HG03066 (cell line): ENCODE results near the gene ETNK2.

ENCODE experiments used
- ATAC-seq: cut with Tn5 transposase; IDR thresholded peaks from one replicate; pipeline ENCODE4 v1.9.1; 2021; ENCODE audit warnings: low read depth; ENCODE audit not compliant: unreplicated experiment

ETNK2 gene, protein sequence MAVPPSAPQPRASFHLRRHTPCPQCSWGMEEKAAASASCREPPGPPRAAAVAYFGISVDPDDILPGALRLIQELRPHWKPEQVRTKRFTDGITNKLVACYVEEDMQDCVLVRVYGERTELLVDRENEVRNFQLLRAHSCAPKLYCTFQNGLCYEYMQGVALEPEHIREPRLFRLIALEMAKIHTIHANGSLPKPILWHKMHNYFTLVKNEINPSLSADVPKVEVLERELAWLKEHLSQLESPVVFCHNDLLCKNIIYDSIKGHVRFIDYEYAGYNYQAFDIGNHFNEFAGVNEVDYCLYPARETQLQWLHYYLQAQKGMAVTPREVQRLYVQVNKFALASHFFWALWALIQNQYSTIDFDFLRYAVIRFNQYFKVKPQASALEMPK

DNA sequence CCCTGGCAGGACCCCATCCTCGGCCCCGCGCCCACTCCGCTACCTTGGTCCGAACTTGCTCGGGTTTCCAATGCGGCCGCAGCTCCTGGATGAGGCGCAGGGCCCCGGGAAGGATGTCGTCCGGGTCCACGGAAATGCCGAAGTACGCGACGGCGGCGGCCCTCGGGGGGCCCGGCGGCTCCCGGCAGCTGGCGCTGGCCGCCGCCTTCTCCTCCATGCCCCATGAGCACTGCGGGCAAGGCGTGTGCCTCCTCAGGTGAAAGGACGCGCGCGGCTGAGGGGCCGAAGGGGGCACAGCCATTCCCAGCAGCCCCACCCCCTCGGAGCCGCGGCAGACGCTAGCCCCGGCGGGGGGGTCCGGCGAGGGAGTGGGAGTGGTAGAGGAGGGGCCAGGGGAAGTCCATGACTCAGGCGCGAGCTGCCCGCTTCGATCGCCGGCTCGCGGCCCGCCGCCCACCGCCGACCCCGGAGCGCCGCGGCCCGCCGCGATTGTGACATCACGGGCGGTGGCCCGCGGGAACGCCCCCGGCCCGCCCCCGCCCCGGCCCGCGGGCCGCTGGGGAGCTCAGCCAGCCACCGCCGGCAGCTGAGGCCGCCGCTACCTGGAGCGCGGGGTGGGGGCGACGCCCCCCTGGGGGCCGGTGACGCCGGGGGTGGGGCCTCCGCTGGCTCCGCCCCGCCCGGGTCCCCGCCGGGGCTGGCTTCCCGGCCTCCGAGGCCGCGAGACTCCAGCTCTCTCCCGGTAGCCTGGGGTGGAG is at the start of gene ETNK2:
Gene ETNK2 (minus strand): TSS at position 493 of the 758 bp plus-strand sequence. CDS start 192 bp downstream, at position 301.
- no peak for ATAC-seq

DNA sequence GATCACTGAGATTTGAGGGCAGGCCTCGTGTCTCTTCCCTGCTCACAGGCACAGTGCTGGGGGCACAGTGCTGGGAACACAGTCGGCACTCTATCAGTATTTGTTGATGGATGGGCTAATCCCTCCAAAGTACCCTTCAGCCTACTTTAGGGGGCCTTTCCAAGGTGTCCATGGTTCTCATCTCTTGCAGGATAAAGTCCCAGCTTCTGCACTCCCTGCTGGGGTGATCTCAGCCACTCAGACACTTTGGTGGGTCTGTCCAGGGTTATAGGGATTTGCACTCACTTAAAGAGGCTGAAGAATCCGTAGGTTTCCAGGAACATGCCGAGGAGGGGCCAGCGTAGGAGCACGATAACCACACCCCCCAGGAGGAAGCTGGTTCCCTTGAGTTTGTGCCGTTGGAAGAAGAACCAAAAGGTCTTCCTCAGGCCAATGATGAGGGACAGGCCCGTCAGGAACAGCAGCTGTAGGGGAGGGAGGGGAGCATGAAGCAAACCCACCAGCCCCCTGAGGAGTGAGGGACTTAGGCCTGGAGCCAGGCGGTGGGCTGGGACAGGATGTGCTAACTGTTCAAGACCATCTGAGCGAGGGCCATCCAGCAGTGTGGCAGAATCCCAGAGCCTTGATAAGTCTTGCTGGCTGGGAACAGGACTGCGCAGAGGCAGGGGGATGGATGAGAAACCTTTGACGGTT is 49.6 kb upstream of the ETNK2 start:
- no peak for ATAC-seq

DNA sequence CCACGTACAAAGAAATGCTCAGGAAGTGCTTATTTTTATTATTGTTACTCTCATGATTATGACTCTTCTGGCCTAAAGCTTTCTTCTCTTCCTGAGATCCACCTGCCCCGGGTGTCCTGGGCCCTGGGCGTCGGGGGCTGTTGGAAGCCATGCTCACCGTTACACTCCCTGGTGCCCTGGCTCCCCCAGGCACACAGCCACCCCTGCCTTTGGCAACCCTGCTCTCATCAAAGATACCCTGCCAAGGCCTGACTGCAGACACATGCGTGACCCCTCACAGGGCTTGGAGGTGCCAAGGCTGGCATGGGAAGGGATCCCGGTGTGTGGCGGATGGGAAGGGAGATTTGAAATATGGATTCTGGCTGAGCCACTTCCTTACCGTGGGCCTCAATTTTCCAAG is 47.7 kb upstream of the ETNK2 start:
- ATAC-seq, result no peak

- ATAC-seq, result no peak
Measured at GRCh38 chr1:204198348-204199340, 46.8 kb upstream of the ETNK2 start.

DNA sequence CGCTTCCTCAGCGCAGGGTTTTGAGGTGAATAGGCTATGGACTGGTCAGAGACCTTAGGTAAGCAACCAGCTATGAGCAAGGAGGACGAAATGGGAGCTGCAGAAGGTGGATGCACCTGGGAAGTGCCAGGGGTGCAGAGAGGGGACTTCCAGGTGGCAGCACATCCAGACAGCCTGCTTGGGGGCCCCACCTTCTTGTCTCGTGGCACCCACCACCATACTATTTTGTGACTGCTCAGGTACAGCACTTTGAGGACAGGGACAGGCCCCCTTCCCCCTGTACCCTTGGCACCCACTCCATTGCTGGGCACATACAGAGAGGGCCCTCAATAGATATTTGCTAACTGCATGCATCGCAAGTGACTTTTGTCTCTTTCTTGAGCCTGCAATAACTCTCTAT is 45.2 kb upstream of the ETNK2 start:
- no peak for ATAC-seq

DNA sequence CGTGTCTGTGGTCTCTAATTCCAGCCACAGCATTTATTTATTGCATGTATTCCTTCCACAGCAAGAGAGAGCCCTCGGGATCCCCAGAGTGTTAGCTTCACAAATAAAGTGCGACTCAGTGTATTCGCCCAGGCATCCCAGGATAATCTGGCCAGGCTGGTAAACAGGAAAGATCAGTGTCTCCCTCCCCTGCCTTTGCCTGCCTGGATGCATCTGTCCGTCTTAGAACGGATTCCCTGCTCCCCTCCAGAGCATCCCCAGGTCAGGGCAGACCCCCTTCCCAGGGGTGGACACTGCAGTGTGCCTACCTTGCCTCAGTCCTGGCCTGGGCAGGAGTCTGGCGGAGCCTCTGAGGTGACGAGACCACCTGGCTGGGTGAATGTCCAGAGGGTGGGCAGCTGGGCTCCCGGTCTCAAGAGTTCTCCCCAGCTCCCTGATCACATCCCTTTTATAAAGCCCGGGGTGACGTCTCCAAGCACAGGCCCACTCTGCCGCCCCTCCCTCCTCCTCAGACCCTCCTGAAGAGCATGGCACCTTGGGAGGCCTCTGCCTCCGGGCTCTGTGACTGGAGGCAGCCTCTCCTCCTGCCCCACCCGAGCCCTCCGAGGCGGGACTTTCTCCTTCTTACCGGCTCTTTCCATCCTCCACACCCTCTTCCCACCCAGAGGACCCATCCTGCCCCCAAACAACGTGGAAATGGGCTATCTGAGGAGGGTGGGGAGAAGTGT is 44.4 kb upstream of the ETNK2 start, which contains the start of gene KISS1:
Gene KISS1 (minus strand): TSS at position 424 of the 728 bp plus-strand sequence. CDS start 3,615 bp downstream, outside the sequence.
- no peak for ATAC-seq

- no peak for ATAC-seq
Measured at GRCh38 chr1:204194771-204195170, 42.9 kb upstream of the ETNK2 start.

DNA sequence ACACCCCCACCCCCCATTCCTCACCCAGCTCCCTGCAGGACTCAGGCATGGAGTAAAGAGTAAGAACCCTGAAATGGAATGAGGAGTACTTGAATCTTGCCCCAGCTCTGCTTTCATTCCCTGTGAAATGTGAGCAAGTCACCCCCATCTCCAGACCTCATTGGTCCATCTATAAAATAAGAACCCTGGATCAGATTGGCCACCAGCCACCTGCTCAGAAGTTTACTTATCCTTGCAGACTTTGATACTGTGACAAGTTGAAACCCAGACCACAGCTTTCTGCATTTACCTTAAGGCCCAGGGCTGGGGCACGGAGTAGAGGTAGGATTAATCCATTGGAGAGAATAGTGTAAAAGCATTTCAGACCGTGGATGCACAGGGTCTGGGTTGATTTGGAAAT is 42.2 kb upstream of the ETNK2 start:
- ATAC-seq, result no peak

DNA sequence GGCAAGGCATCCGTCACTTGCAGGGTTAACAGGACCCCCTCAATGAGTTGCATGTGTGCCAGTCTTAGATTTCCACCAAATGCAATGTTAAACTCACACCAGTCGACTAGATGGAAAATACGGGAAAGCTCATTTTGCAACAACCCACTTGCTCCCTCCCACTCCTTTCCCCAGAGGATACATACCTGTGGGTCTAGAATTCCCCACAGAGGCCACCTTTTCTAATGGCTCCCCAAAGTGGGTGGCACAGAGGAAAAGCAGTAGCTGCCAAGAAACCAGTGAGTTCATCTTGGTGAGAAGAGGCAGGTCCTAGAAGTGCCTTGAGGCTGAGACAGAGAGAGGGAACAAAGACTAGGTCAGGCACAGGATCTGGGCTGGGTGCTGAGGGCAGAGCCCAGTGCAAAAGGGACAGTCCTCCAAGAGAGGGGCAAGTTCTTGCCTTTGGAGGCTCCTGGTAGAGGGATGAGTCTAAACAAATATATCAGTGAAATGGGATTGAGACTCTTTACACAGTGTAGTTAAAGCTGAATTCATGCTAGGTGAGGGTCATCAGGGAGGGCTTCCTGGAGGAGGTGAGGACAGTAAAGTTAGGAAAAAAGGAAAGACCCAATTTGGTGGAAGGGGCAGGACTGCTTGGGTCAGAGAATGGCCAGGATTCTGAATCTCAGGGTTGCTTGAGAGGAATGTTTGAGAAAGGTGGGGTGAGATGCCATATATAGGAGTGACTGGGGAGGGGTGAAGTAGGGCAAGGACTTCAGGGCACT is 40.9 kb upstream of the ETNK2 start:
- no peak for ATAC-seq

DNA sequence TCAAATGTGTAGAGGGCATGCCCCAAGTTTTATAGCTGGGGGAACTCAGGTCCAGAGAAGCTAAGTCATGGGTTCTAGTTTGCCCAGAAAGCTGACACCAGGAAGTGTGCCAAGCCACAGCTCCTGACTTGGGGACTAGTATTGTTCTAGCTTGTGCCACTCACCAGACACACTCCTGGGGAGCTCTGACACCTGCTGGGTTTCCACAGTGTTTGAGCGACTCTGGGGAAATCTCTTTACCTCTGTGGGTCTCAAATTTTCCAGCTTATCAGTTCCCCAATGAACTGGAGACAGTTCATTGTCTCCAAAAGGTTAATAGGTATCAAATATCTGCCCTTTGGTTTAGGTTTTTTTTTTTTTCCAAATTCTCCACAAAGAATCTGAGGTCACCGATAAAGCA is 40.2 kb upstream of the ETNK2 start:
- no peak for ATAC-seq

GRCh38 chr1:204191456-204191855 is 39.6 kb upstream of the ETNK2 start:
- no peak for ATAC-seq

DNA sequence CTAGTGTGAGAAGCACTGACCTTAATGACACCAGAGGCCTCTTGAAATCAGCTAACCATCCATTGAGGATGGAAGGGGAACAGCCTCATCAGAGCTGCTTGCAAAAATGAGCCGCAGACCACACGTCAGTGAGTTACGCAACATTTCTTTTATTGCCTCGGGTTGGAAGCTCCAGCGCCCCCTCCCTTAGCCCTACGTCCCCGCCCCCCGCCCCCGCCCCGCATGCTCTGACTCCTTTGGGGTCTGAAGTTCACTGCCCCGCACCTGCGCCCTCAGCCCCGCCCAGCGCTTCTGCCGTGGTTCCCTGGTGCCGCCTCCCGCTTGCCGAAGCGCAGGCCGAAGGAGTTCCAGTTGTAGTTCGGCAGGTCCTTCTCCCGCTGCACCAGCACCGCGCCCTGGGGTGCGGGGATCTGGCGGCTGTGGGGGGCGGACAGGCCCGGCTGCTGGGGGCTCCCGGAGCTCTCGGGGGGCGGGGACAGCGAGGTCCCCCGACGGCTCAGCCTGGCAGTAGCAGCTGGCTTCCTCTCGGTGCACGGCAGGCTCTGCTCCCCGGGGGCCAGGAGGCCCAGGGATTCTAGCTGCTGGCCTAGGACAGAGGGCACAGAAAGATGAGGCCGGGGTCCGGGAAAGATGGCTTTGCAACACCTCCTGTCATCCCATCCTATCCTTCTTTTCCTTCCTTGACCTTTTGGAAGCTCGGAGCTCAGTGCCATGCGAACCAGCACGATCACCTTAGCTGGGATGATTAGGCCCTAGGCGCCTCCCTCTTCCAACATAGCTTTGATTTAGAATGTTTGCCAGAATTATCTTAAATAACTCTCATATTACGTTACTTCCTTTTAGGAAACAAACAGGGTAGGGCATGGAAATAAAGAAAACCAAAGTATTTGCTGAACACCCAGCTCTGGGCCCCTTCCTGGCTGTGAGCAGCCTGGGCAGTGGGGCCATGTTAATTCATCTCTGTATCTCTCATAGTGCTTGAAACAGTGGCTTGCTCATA is 38.7 kb upstream of the ETNK2 start:
- no peak for ATAC-seq

- ATAC-seq, result no peak
Measured at GRCh38 chr1:204188959-204189639, 37.3 kb upstream of the ETNK2 start.

- no peak for ATAC-seq
Measured at GRCh38 chr1:204186597-204186996, 34.8 kb upstream of the ETNK2 start.

- no peak for ATAC-seq
Measured at GRCh38 chr1:204181116-204181515, 29.3 kb upstream of the ETNK2 start.

- no peak for ATAC-seq
Measured at GRCh38 chr1:204180133-204180532, 28.3 kb upstream of the ETNK2 start.
